ENCODE measurements around the gene KYNU.

GRCh38 chr2:143058851-143059250 lies 181.4 kb downstream of the KYNU start:
- no peak for TF ChIP-seq CTCF (IDR thresholded peaks at IDR 0.05)
- no peak for TF ChIP-seq POLR2A (IDR thresholded peaks at IDR 0.05)
